HL-60 (cell line): ENCODE measurements around the gene VRK2.

Experiments
- POLR2AphosphoS5 ChIP-seq: IDR thresholded peaks from 2 replicates; pipeline ENCODE4 v1.6.1; 2012; ENCODE audit warnings: low read depth
- TF ChIP-seq, protein P1 (sequence below): IDR thresholded peaks from one replicate; pipeline ENCODE4 v1.5.1; 2011; ENCODE audit warnings: low read length, control low read depth, inconsistent platforms; ENCODE audit not compliant: insufficient read depth

DNA sequence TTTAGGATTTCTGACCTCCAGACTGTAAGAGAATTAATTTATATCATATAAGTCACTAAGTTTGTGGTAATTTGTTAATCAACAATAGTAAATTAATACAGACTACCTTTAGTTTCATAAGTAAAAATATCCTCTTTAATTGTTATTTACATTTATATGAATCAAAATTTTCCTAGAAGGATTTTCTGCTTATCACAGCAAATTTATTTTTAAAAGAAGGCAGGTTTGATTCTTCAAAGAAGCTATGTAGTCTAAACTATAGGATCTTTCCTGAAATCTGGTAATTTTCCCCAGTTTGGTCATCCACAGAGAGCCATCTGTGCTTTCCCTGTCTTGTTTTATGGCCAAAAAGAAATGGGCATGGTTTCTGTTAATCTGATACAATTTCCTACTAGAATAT, 13.1 kb upstream of the VRK2 start:
- TF ChIP-seq, protein P1, sequence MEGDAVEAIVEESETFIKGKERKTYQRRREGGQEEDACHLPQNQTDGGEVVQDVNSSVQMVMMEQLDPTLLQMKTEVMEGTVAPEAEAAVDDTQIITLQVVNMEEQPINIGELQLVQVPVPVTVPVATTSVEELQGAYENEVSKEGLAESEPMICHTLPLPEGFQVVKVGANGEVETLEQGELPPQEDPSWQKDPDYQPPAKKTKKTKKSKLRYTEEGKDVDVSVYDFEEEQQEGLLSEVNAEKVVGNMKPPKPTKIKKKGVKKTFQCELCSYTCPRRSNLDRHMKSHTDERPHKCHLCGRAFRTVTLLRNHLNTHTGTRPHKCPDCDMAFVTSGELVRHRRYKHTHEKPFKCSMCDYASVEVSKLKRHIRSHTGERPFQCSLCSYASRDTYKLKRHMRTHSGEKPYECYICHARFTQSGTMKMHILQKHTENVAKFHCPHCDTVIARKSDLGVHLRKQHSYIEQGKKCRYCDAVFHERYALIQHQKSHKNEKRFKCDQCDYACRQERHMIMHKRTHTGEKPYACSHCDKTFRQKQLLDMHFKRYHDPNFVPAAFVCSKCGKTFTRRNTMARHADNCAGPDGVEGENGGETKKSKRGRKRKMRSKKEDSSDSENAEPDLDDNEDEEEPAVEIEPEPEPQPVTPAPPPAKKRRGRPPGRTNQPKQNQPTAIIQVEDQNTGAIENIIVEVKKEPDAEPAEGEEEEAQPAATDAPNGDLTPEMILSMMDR = no peak
- TF ChIP-seq POLR2AphosphoS5 = no peak
